ENCODE measurements around the gene YIPF3.

DNA sequence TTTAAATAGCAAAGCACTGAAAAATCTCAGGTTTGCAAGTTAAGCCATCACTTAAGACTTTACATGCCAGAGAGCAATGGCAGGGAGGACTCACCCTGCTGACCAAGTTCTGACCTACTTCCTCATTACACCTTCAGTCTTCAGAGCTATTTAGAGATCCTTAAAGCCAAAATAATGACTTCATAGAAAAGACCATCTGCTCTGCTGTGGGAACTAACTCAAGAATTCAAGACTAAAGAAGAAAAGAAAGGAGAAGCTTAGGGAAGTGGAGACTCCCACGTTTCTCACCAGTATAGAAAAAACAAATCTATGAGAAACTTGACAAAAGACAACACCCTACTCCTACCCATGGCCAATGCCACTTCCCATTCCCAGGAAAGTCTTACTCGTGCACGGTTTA lies 30.5 kb upstream of the YIPF3 start:
- no peak for TF ChIP-seq POLR2A (IDR thresholded peaks at IDR 0.05; ENCODE audit: low read depth, low read length)
- no peak for TF ChIP-seq POLR2AphosphoS5 (IDR thresholded peaks at IDR 0.05; ENCODE audit: low read depth, low read length)
- no peak for TF ChIP-seq TAF1 (IDR thresholded peaks at IDR 0.05; ENCODE audit: borderline replicate concordance, low read depth, low read length)

Measured in GM12892 (cell line).